Measurements from ENCODE around the gene LACTB.

Gene LACTB

DNA sequence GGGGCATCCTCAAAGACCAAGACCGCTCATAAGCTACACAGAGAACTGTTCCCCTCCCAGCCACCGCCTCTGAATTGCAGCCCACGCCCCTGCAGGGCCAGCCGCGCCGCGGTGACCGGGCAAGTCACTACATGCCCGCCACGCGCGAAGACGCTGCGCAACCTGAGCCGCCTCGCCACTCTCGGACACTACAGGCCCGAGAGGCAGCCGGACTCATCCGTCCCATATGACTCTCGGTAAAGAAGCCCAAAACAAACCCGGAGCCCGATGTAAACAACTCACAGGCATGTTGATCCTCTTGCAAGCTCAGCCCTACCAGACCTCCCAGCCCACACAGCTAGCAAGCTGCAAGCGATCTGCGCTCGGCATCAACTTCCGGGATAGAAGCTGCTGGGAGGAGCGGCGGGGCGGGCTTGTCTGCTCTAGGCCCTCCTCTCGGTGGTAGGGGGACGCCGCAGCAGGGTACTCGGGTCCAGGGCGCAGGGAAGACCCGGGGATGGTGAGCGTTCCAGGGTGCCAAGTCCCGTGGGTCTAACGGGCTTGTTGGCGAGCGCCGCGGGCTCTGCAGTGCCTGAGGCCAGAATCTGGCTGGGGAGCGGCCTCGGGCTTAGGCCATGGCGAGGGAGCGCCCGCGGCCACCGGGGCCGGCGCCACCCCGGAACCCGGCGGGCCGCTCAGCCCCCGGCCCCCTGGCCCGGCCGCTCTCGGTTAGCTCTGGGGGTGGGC, 35.6 kb downstream of the LACTB start, which contains the start of gene RPS27L (continued):
- TF ChIP-seq, protein P1, sequence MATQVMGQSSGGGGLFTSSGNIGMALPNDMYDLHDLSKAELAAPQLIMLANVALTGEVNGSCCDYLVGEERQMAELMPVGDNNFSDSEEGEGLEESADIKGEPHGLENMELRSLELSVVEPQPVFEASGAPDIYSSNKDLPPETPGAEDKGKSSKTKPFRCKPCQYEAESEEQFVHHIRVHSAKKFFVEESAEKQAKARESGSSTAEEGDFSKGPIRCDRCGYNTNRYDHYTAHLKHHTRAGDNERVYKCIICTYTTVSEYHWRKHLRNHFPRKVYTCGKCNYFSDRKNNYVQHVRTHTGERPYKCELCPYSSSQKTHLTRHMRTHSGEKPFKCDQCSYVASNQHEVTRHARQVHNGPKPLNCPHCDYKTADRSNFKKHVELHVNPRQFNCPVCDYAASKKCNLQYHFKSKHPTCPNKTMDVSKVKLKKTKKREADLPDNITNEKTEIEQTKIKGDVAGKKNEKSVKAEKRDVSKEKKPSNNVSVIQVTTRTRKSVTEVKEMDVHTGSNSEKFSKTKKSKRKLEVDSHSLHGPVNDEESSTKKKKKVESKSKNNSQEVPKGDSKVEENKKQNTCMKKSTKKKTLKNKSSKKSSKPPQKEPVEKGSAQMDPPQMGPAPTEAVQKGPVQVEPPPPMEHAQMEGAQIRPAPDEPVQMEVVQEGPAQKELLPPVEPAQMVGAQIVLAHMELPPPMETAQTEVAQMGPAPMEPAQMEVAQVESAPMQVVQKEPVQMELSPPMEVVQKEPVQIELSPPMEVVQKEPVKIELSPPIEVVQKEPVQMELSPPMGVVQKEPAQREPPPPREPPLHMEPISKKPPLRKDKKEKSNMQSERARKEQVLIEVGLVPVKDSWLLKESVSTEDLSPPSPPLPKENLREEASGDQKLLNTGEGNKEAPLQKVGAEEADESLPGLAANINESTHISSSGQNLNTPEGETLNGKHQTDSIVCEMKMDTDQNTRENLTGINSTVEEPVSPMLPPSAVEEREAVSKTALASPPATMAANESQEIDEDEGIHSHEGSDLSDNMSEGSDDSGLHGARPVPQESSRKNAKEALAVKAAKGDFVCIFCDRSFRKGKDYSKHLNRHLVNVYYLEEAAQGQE (tag by site-specific recombination; IDR thresholded peaks at IDR 0.05): no peak
- TF ChIP-seq ZNF501 (tag by site-specific recombination; IDR thresholded peaks at IDR 0.05) (peak; percentile 90), ZBTB8A (tag by site-specific recombination; IDR thresholded peaks at IDR 0.05) (peak; percentile 73), HOXD13 (CRISPR knock-in tag; IDR thresholded peaks at IDR 0.05; ENCODE audit: borderline replicate concordance) (no peak), ZBTB49 (tag by site-specific recombination; IDR thresholded peaks at IDR 0.05; ENCODE audit: low read depth) (no peak), ZNF514 (tag by site-specific recombination; IDR thresholded peaks at IDR 0.05) (no peak), ZNF645 (tag by site-specific recombination; IDR thresholded peaks at IDR 0.05) (no peak), ZNF610 (tag by site-specific recombination; IDR thresholded peaks at IDR 0.05; ENCODE audit: borderline replicate concordance) (peak; percentile 99), ZNF157 (tag by site-specific recombination; IDR thresholded peaks at IDR 0.05) (no peak), EGR2 (tag by site-specific recombination; IDR thresholded peaks at IDR 0.05; ENCODE audit: low read depth) (peak; percentile 79), ZNF155 (tag by site-specific recombination; IDR thresholded peaks at IDR 0.05) (no peak), SCRT1 (tag by site-specific recombination; IDR thresholded peaks at IDR 0.05; ENCODE audit: borderline replicate concordance) (no peak), ELK4 (IDR thresholded peaks at IDR 0.05; ENCODE audit: borderline replicate concordance, low read depth, low read length) (no peak), ZSCAN16 (tag by site-specific recombination; IDR thresholded peaks at IDR 0.05) (no peak), ZNF623 (tag by site-specific recombination; IDR thresholded peaks at IDR 0.05) (no peak), MZF1 (tag by site-specific recombination; IDR thresholded peaks at IDR 0.05; ENCODE audit: borderline replicate concordance) (no peak), ZNF292 (tag by site-specific recombination; IDR thresholded peaks at IDR 0.05; ENCODE audit: borderline replicate concordance, low read depth) (no peak), ZNF174 (tag by site-specific recombination; IDR thresholded peaks at IDR 0.05) (no peak), ZNF10 (tag by site-specific recombination; IDR thresholded peaks at IDR 0.05) (no peak), ATF2 (tag by site-specific recombination; IDR thresholded peaks at IDR 0.05; ENCODE audit: low read depth) (no peak), ZNF202 (tag by site-specific recombination; IDR thresholded peaks at IDR 0.05; ENCODE audit: borderline replicate concordance) (no peak), ZNF629 (tag by site-specific recombination; IDR thresholded peaks at IDR 0.05) (peak; percentile 75), ZNF777 (tag by site-specific recombination; IDR thresholded peaks at IDR 0.05; ENCODE audit: borderline replicate concordance) (no peak), ZNF701 (tag by site-specific recombination; IDR thresholded peaks at IDR 0.05) (no peak), MYNN (tag by site-specific recombination; IDR thresholded peaks at IDR 0.05; ENCODE audit: borderline replicate concordance) (no peak), MEIS1 (CRISPR knock-in tag; IDR thresholded peaks at IDR 0.05; ENCODE audit: borderline replicate concordance) (no peak)
- TF ChIP-seq, protein P2, sequence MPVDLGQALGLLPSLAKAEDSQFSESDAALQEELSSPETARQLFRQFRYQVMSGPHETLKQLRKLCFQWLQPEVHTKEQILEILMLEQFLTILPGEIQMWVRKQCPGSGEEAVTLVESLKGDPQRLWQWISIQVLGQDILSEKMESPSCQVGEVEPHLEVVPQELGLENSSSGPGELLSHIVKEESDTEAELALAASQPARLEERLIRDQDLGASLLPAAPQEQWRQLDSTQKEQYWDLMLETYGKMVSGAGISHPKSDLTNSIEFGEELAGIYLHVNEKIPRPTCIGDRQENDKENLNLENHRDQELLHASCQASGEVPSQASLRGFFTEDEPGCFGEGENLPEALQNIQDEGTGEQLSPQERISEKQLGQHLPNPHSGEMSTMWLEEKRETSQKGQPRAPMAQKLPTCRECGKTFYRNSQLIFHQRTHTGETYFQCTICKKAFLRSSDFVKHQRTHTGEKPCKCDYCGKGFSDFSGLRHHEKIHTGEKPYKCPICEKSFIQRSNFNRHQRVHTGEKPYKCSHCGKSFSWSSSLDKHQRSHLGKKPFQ (tag by site-specific recombination; IDR thresholded peaks at IDR 0.05): no peak
